Erythroblast (primary cell): ENCODE results near the gene CEP131.

Source experiments
- GATA1 ChIP-seq: IDR thresholded peaks from 2 replicates; pipeline ENCODE4 v1.6.1; 2011; ENCODE audit warnings: low read depth, mild to moderate bottlenecking, control low read depth, low read length, moderate library complexity
- POLR2A ChIP-seq: IDR thresholded peaks from 2 replicates; pipeline ENCODE4 v1.6.1; 2011; ENCODE audit warnings: mild to moderate bottlenecking, low read length

DNA sequence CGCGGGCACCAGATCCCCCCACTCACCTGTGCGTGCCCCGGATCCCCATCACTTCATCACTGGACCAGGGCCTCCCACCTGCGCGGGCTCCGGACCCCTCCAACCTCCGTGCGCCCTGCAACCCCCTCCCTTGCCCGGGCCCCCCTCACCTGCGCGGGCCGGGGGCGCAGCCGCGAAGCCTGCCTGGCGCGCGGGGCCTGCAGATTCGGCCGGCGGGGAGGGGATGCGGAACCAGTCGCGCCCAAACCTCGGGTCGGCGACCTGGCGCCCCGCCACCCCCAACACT lies 202 bp downstream of the CEP131 start:
- no peak for TF ChIP-seq POLR2A
- TF ChIP-seq GATA1 = no peak
